Duodenal mucosa (tissue), 2 donors: ENCODE measurements around the gene TNS3.

Source experiments
- H3K27ac ChIP-seq: one replicate; pipeline ENCODE4 v1.7.0; 2013; ENCODE audit warnings: low read depth, low read length
- H3K27me3 ChIP-seq, 2 donors: one replicate each; pipeline ENCODE4 v1.7.0; 2013; ENCODE audit warnings: low read length in 2 of 2, control low read depth in 1 of 2; ENCODE audit not compliant: insufficient read depth in 2 of 2, control insufficient read depth in 1 of 2
- H3K36me3 ChIP-seq, 2 donors: one replicate each; pipeline ENCODE4 v1.7.0; 2013; ENCODE audit warnings: low read length in 2 of 2, control low read depth in 1 of 2; ENCODE audit not compliant: insufficient read depth in 2 of 2, control insufficient read depth in 1 of 2
- H3K4me1 ChIP-seq, 2 donors: one replicate each; pipeline ENCODE4 v1.7.0; 2013; ENCODE audit warnings: low read length in 2 of 2, control low read depth in 1 of 2; ENCODE audit not compliant: insufficient read depth in 2 of 2, control insufficient read depth in 1 of 2
- H3K4me3 ChIP-seq, 2 donors: one replicate each; pipeline ENCODE4 v1.7.0; 2013; ENCODE audit warnings: low read length in 2 of 2, low read depth in 1 of 2
- H3K9ac ChIP-seq, 2 donors: one replicate each; pipeline ENCODE4 v1.7.0; 2013; ENCODE audit warnings: low read length in 2 of 2, low read depth in 1 of 2
- H3K9me3 ChIP-seq, 2 donors: one replicate each; pipeline ENCODE4 v1.7.0; 2013; ENCODE audit warnings: low read length in 2 of 2, control low read depth in 1 of 2; ENCODE audit not compliant: control insufficient read depth in 1 of 2

Gene TNS3

GRCh38 chr7:47336472-47337425, 245.2 kb downstream of the TNS3 start:
- H3K27ac ChIP-seq: no peak overlapping the region
- no peak overlapping the region for H3K4me3 ChIP-seq
- peaks cover 5 to 44% of the 10 kb centered on the region in 2 donors for H3K36me3 ChIP-seq
- no peaks in the 10 kb centered on the region for H3K9me3 ChIP-seq
- H3K27me3 ChIP-seq: no peaks in the 10 kb centered on the region
- peaks cover 0 to 2% of the 10 kb centered on the region in 2 donors for H3K4me1 ChIP-seq
- no peak overlapping the region for H3K9ac ChIP-seq

- Histone ChIP-seq H3K27me3 (no peaks in the 10 kb centered on the region), H3K4me1 (peaks cover 0 to 2% of the 10 kb centered on the region in 2 donors), H3K9ac (no peak overlapping the region), H3K4me3 (no peak overlapping the region), H3K27ac (no peak overlapping the region), H3K36me3 (peaks cover 5 to 50% of the 10 kb centered on the region in 2 donors), H3K9me3 (no peaks in the 10 kb centered on the region)
Measured at GRCh38 chr7:47335557-47336471, 246.1 kb downstream of the TNS3 start.

- no peak overlapping the region for H3K9ac ChIP-seq
- H3K9me3 ChIP-seq: no peaks in the 10 kb centered on the region
- H3K4me1 ChIP-seq: peaks cover 0 to 2% of the 10 kb centered on the region in 2 donors
- H3K36me3 ChIP-seq: peaks cover 10 to 57% of the 10 kb centered on the region in 2 donors
- no peaks in the 10 kb centered on the region for H3K27me3 ChIP-seq
- no peak overlapping the region for H3K27ac ChIP-seq
- H3K4me3 ChIP-seq: no peak overlapping the region
Measured at GRCh38 chr7:47335071-47335470, 246.8 kb downstream of the TNS3 start.

GRCh38 chr7:47333959-47334358, 248.0 kb downstream of the TNS3 start:
- H3K36me3 ChIP-seq: peaks cover 11 to 68% of the 10 kb centered on the region in 2 donors
- H3K4me1 ChIP-seq: peaks cover 4 to 11% of the 10 kb centered on the region in 2 donors
- no peak overlapping the region for H3K27ac ChIP-seq

GRCh38 chr7:47333554-47333887, 248.4 kb downstream of the TNS3 start:
- H3K4me1 ChIP-seq: peaks cover 8 to 15% of the 10 kb centered on the region in 2 donors
- no peak overlapping the region for H3K9ac ChIP-seq
- H3K27me3 ChIP-seq: no peaks in the 10 kb centered on the region
- H3K36me3 ChIP-seq: peaks cover 11 to 68% of the 10 kb centered on the region in 2 donors
- H3K9me3 ChIP-seq: no peaks in the 10 kb centered on the region
- H3K27ac ChIP-seq: no peak overlapping the region
- H3K4me3 ChIP-seq: no peak overlapping the region

More at GRCh38 chr7:47333959-47334358, 248.0 kb downstream of the TNS3 start:
- Histone ChIP-seq H3K4me3 (no peak overlapping the region), H3K27me3 (no peaks in the 10 kb centered on the region), H3K9me3 (no peaks in the 10 kb centered on the region), H3K9ac (no peak overlapping the region)

- H3K9ac ChIP-seq: no peak overlapping the region
- peaks cover 11 to 69% of the 10 kb centered on the region in 2 donors for H3K36me3 ChIP-seq
- no peak overlapping the region for H3K27ac ChIP-seq
- H3K9me3 ChIP-seq: no peaks in the 10 kb centered on the region
- no peak overlapping the region for H3K4me3 ChIP-seq
- H3K4me1 ChIP-seq: peaks cover 14 to 21% of the 10 kb centered on the region in 2 donors
- H3K27me3 ChIP-seq: no peaks in the 10 kb centered on the region
Measured at GRCh38 chr7:47332681-47333553, 249.0 kb downstream of the TNS3 start.

GRCh38 chr7:47332213-47332612, 249.7 kb downstream of the TNS3 start:
- H3K4me1 ChIP-seq: peaks cover 21 to 26% of the 10 kb centered on the region in 2 donors
- H3K27ac ChIP-seq: no peak overlapping the region
- H3K4me3 ChIP-seq: no peak overlapping the region
- H3K27me3 ChIP-seq: no peaks in the 10 kb centered on the region
- no peak overlapping the region for H3K9ac ChIP-seq
- H3K9me3 ChIP-seq: no peaks in the 10 kb centered on the region
- H3K36me3 ChIP-seq: peaks cover 11 to 67% of the 10 kb centered on the region in 2 donors

GRCh38 chr7:47331179-47331565, 250.7 kb downstream of the TNS3 start:
- Histone ChIP-seq H3K27ac (no peak overlapping the region), H3K4me1 (peaks cover 29 to 36% of the 10 kb centered on the region in 2 donors), H3K9ac (no peak overlapping the region)

GRCh38 chr7:47330561-47331178, 251.2 kb downstream of the TNS3 start:
- H3K9ac ChIP-seq: no peak overlapping the region
- H3K4me3 ChIP-seq: no peak overlapping the region
- no peak overlapping the region for H3K27ac ChIP-seq
- H3K27me3 ChIP-seq: no peaks in the 10 kb centered on the region
- H3K4me1 ChIP-seq: peaks cover 34 to 40% of the 10 kb centered on the region in 2 donors
- peaks cover 9 to 61% of the 10 kb centered on the region in 2 donors for H3K36me3 ChIP-seq
- no peaks in the 10 kb centered on the region for H3K9me3 ChIP-seq

More at GRCh38 chr7:47331179-47331565, 250.7 kb downstream of the TNS3 start:
- Histone ChIP-seq H3K9me3 (no peaks in the 10 kb centered on the region), H3K27me3 (no peaks in the 10 kb centered on the region), H3K4me3 (no peak overlapping the region), H3K36me3 (peaks cover 11 to 66% of the 10 kb centered on the region in 2 donors)
